NCI-H1048 (cell line): ENCODE data around the gene FAM234B.

ENCODE experiments used
- DNase-seq: peaks from one replicate; lab custom pipeline; 2025; lab: John Stamatoyannopoulos, UW

FAM234B gene

GRCh38 chr12:13117029-13117428, 72.8 kb downstream of the FAM234B start:
- DNase-seq: no peak

- DNase-seq: no peak
Measured at GRCh38 chr12:13119826-13120225, 75.6 kb downstream of the FAM234B start.

GRCh38 chr12:13120413-13120812, 76.2 kb downstream of the FAM234B start:
- DNase-seq: no peak

DNA sequence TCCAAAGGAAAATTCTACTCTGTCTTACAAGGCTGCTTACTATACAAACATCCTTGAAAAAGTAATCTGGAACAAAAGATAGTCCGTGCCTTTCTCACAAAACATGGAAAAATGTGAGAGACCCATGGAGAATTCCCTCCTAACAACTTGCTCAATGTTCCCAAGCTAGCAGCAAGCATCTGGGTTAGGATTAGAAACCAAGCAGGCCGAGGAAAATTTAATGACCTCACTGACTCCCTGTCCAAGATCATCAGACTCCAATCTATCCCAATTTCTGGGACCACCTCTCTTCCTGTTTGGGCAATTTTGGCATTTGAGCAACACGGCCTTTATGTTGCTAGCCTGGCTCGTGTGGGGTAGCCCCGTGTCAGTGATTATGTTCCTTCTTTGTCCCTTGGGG, 77.4 kb downstream of the FAM234B start:
- DNase-seq: no peak

- no peak for DNase-seq
Measured at GRCh38 chr12:13124656-13125505, 80.7 kb downstream of the FAM234B start.

GRCh38 chr12:13125996-13126395, 81.8 kb downstream of the FAM234B start:
- no peak for DNase-seq

GRCh38 chr12:13126494-13126893, 82.3 kb downstream of the FAM234B start:
- no peak for DNase-seq

DNA sequence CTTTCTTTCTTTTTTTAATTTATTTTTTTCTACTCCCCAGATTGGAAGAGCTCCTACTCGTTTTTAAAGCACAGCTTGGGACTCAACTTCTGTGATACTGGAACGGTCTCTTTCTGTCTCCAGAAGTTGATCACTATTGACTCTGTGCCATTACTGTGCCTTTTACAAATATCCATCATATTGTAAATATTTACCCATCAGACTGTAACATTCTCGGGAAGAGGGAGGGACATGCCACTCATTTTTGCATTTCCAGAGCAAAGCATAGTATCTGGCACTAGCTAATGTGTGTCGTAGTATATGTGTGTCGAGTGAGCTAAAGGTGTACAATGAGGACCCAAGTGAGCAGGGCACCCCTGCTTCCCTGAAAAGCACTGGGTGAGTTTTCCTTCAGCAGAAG, 83.3 kb downstream of the FAM234B start:
- no peak for DNase-seq

DNA sequence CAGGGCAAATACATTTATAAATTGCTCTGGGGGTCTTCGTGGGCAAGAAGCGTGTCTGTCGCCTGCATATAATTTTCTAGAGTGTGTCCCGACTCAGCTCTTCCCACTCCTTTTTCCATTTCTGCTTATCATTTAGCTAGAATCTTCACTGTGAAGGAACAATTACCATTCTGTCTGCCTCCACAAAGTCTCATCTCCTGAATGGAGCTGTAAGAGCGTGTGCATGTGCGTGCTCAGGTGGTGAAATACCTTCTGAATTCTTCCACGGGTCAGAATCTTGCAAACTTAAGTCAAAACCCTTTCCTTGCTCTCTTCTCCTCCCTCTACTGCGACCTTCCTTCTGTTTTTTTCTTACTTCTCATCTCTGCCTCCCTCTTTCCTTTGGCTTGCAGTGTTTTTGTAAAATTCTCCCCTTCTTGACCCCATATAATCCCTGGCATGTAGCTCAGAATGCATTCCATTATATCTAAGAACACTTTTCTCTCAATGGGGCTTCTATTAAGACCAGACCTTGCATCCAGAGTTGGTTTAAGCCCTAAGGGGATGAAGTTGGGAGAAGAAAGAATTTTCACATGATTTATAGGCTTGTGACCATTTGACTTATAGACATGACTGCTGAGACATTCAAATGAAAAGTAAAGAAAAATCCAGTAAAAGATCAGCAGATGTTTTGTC, 84.2 kb downstream of the FAM234B start:
- no peak for DNase-seq

- DNase-seq: no peak
Measured at GRCh38 chr12:13130981-13131380, 86.8 kb downstream of the FAM234B start.
